Measurements from ENCODE around the gene POLR3K.
A peak's percentile ranks its signal among the peaks of the same experiment; 100 is the strongest.
"Not testable (repeated sequence)": the region's sequence is repeated elsewhere in the genome, so short reads cannot be mapped to it uniquely, and the experiment has no call there.

Gene POLR3K

DNA sequence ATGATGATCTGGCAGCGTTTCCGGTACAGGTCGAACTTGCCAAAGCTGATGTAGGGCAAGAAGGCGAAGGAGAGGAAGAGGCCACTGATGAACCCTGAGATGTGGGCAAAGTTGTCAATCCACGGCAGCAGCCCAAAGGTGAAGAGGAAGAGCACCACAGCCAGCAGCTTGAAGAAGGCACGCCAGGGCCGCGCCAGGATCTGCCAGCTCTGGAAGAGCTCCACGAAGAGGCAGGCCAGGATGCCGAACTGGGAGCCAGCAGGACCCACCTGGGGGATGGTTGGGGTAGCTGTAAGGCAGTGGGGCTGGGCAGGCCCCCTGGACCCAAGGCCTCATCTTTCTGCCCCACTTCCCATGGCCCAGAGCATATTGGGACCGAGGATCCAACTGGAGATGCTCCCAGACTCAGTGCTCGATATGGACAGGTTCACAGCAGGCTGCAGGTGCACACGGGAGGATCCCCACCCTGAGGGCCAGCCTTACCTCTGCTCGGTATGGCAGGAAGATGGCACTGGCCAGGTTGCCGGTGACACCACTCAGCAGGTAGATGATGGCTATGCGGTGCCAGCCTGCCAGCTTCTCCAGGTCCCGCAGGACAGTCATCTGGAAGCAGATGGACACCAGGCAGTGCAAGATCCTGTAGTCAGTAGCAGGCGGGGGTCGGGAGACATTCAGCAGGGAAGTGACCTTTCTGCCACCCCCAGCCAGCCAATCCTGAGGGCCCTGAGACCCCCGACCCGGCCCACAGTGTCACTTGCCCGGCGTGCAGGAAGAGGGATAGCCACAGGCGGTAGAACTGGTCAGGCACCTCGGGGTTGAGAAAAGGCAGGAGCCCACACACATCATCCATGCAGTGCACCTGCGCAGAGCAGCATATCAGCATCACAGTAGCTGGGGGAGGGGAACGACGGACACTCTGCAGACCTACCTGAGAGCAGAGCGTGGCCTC is 5.4 kb upstream of the POLR3K start:
- Histone ChIP-seq H3K27me3 (ENCODE audit: control insufficient read depth in 2 of 2, insufficient read depth in 2 of 2, low read length in 2 of 2) (no peaks in the 10 kb centered on the region), H3K4me1 (ENCODE audit: control insufficient read depth in 2 of 2, insufficient read depth in 2 of 2, low read length in 2 of 2) (peaks cover 0 to 2% of the 10 kb centered on the region in 2 donors), H3K4me3 (ENCODE audit: low read length in 2 of 2) (no peak overlapping the region), H3K9me3 (ENCODE audit: control insufficient read depth in 2 of 2, low read length in 2 of 2) (no peaks in the 10 kb centered on the region), H3K9ac (ENCODE audit: low read depth in 1 of 2, low read length in 2 of 2) (no peak overlapping the region), H3K36me3 (ENCODE audit: control insufficient read depth in 2 of 2, insufficient read depth in 2 of 2, low read length in 2 of 2) (peaks cover 15 to 39% of the 10 kb centered on the region in 2 donors), H3K27ac (ENCODE audit: low read depth in 2 of 2, low read length in 2 of 2) (no peak overlapping the region)

GRCh38 chr16:57711-58110 is 4.3 kb upstream of the POLR3K start:
- H3K27me3 ChIP-seq (ENCODE audit: control insufficient read depth in 2 of 2, insufficient read depth in 2 of 2, low read length in 2 of 2) = no peaks in the 10 kb centered on the region
- no peak overlapping the region for H3K27ac ChIP-seq (ENCODE audit: low read depth in 2 of 2, low read length in 2 of 2)
- no peak overlapping the region for H3K4me3 ChIP-seq (ENCODE audit: low read length in 2 of 2)
- no peak overlapping the region for H3K9ac ChIP-seq (ENCODE audit: low read depth in 1 of 2, low read length in 2 of 2)
- peaks cover 15 to 33% of the 10 kb centered on the region in 2 donors for H3K36me3 ChIP-seq (ENCODE audit: control insufficient read depth in 2 of 2, insufficient read depth in 2 of 2, low read length in 2 of 2)
- peaks cover 0 to 5% of the 10 kb centered on the region in 2 donors for H3K4me1 ChIP-seq (ENCODE audit: control insufficient read depth in 2 of 2, insufficient read depth in 2 of 2, low read length in 2 of 2)
- no peaks in the 10 kb centered on the region for H3K9me3 ChIP-seq (ENCODE audit: control insufficient read depth in 2 of 2, low read length in 2 of 2)

GRCh38 chr16:56231-56927 is 3.0 kb upstream of the POLR3K start:
- Histone ChIP-seq H3K9ac (ENCODE audit: low read depth in 1 of 2, low read length in 2 of 2) (no peak overlapping the region), H3K4me1 (ENCODE audit: control insufficient read depth in 2 of 2, insufficient read depth in 2 of 2, low read length in 2 of 2) (peaks cover 0 to 5% of the 10 kb centered on the region in 2 donors), H3K4me3 (ENCODE audit: low read length in 2 of 2) (no peak overlapping the region), H3K27me3 (ENCODE audit: control insufficient read depth in 2 of 2, insufficient read depth in 2 of 2, low read length in 2 of 2) (no peaks in the 10 kb centered on the region), H3K27ac (ENCODE audit: low read depth in 2 of 2, low read length in 2 of 2) (no peak overlapping the region), H3K9me3 (ENCODE audit: control insufficient read depth in 2 of 2, low read length in 2 of 2) (no peaks in the 10 kb centered on the region), H3K36me3 (ENCODE audit: control insufficient read depth in 2 of 2, insufficient read depth in 2 of 2, low read length in 2 of 2) (peaks cover 15 to 33% of the 10 kb centered on the region in 2 donors)

DNA sequence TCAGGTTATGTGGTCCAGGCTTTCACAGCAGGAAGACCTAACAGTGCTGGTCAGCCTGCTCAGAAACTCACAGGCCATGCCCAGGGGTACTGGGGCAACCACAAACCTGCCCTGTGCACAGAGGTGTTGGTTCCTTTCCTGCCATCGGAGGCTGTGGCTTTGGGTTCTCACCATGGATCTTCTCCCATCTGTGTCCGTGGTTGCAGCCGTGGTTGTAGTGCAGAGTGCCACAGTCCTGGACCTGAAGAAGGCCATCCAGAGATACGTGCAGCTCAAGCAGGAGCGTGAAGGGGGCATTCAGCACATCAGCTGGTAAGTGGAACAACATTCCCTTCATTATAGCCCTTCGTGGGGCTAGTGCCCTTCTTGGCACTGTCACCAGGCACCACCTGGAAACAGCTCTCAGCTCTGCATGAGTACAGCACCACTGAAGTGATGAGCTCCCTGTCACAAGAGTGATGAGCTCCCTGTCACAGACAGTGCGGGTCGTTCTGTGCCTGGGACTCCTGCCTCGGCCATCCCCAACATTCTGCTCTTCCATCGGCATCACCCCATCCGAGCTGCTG is 2.2 kb upstream of the POLR3K start:
- Histone ChIP-seq H3K36me3 (ENCODE audit: control insufficient read depth in 2 of 2, insufficient read depth in 2 of 2, low read length in 2 of 2) (peaks cover 15 to 33% of the 10 kb centered on the region in 2 donors), H3K9me3 (ENCODE audit: control insufficient read depth in 2 of 2, low read length in 2 of 2) (no peaks in the 10 kb centered on the region), H3K9ac (ENCODE audit: low read depth in 1 of 2, low read length in 2 of 2) (no peak overlapping the region), H3K27me3 (ENCODE audit: control insufficient read depth in 2 of 2, insufficient read depth in 2 of 2, low read length in 2 of 2) (no peaks in the 10 kb centered on the region), H3K27ac (ENCODE audit: low read depth in 2 of 2, low read length in 2 of 2) (no peak overlapping the region), H3K4me1 (ENCODE audit: control insufficient read depth in 2 of 2, insufficient read depth in 2 of 2, low read length in 2 of 2) (peaks cover 0 to 5% of the 10 kb centered on the region in 2 donors), H3K4me3 (ENCODE audit: low read length in 2 of 2) (no peak overlapping the region)

- Histone ChIP-seq H3K9ac (ENCODE audit: low read depth in 1 of 2, low read length in 2 of 2) (peak overlapping the region; percentile 49 to 90), H3K4me3 (ENCODE audit: low read length in 2 of 2) (peak overlapping the region; percentile 82 to 85), H3K27me3 (ENCODE audit: control insufficient read depth in 2 of 2, insufficient read depth in 2 of 2, low read length in 2 of 2) (no peaks in the 10 kb centered on the region), H3K4me1 (ENCODE audit: control insufficient read depth in 2 of 2, insufficient read depth in 2 of 2, low read length in 2 of 2) (peaks cover 0 to 5% of the 10 kb centered on the region in 2 donors), H3K27ac (ENCODE audit: low read depth in 2 of 2, low read length in 2 of 2) (peak overlapping the region; percentile 22 to 23), H3K9me3 (ENCODE audit: control insufficient read depth in 2 of 2, low read length in 2 of 2) (no peaks in the 10 kb centered on the region), H3K36me3 (ENCODE audit: control insufficient read depth in 2 of 2, insufficient read depth in 2 of 2, low read length in 2 of 2) (peaks cover 15 to 31% of the 10 kb centered on the region in 2 donors)
Observed at GRCh38 chr16:54237-54581, 801 bp upstream of the POLR3K start.

GRCh38 chr16:50769-51591 is 2.4 kb downstream of the POLR3K start:
- H3K9ac ChIP-seq (ENCODE audit: low read depth in 1 of 2, low read length in 2 of 2) = no peak overlapping the region
- no peak overlapping the region for H3K27ac ChIP-seq (ENCODE audit: low read depth in 2 of 2, low read length in 2 of 2)
- no peaks in the 10 kb centered on the region for H3K27me3 ChIP-seq (ENCODE audit: control insufficient read depth in 2 of 2, insufficient read depth in 2 of 2, low read length in 2 of 2)
- peaks cover 5 to 11% of the 10 kb centered on the region in 2 donors for H3K36me3 ChIP-seq (ENCODE audit: control insufficient read depth in 2 of 2, insufficient read depth in 2 of 2, low read length in 2 of 2)
- H3K9me3 ChIP-seq (ENCODE audit: control insufficient read depth in 2 of 2, low read length in 2 of 2) = no peaks in the 10 kb centered on the region
- H3K4me1 ChIP-seq (ENCODE audit: control insufficient read depth in 2 of 2, insufficient read depth in 2 of 2, low read length in 2 of 2) = peaks cover 0 to 5% of the 10 kb centered on the region in 2 donors
- H3K4me3 ChIP-seq (ENCODE audit: low read length in 2 of 2) = no peak overlapping the region

GRCh38 chr16:47234-47633 is 6.2 kb downstream of the POLR3K start:
- Histone ChIP-seq H3K4me1 (ENCODE audit: control insufficient read depth in 2 of 2, insufficient read depth in 2 of 2, low read length in 2 of 2) (no peaks in the 10 kb centered on the region), H3K9ac (ENCODE audit: low read depth in 1 of 2, low read length in 2 of 2) (no peak overlapping the region), H3K9me3 (ENCODE audit: control insufficient read depth in 2 of 2, low read length in 2 of 2) (no peaks in the 10 kb centered on the region), H3K27ac (ENCODE audit: low read depth in 2 of 2, low read length in 2 of 2) (no peak overlapping the region), H3K4me3 (ENCODE audit: low read length in 2 of 2) (no peak overlapping the region), H3K27me3 (ENCODE audit: control insufficient read depth in 2 of 2, insufficient read depth in 2 of 2, low read length in 2 of 2) (no peaks in the 10 kb centered on the region), H3K36me3 (ENCODE audit: control insufficient read depth in 2 of 2, insufficient read depth in 2 of 2, low read length in 2 of 2) (peaks cover 17 to 20% of the 10 kb centered on the region in 2 donors)

- H3K36me3 ChIP-seq (ENCODE audit: control insufficient read depth in 2 of 2, insufficient read depth in 2 of 2, low read length in 2 of 2) = peaks cover 22 to 23% of the 10 kb centered on the region in 2 donors
Observed at GRCh38 chr16:46510-46909, 6.9 kb downstream of the POLR3K start.

DNA sequence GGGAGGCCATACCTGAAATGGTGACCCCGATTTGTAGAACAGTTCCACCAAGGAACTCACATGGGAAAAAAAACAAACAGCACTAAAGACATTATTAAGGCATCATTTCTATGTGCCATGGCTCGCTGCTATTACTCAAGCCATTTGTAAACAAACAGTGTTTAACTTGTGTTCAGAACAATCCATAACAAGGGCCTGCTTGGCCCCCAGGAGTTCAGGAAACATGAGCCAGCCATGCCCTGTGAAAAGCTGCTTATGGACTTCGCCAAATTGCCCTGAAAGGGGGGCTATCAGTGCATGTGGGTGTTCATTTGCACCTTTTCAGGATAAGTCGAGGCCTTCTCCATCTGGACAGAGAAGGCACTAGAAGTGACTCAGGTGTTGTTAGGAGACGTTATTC is 8.0 kb downstream of the POLR3K start:
- Histone ChIP-seq H3K9ac (ENCODE audit: low read depth in 1 of 2, low read length in 2 of 2) (no peak overlapping the region), H3K4me3 (ENCODE audit: low read length in 2 of 2) (no peak overlapping the region), H3K27ac (ENCODE audit: low read depth in 2 of 2, low read length in 2 of 2) (no peak overlapping the region), H3K4me1 (ENCODE audit: control insufficient read depth in 2 of 2, insufficient read depth in 2 of 2, low read length in 2 of 2) (no peaks in the 10 kb centered on the region), H3K36me3 (ENCODE audit: control insufficient read depth in 2 of 2, insufficient read depth in 2 of 2, low read length in 2 of 2) (peaks cover 22 to 23% of the 10 kb centered on the region in 2 donors), H3K9me3 (ENCODE audit: control insufficient read depth in 2 of 2, low read length in 2 of 2) (no peaks in the 10 kb centered on the region), H3K27me3 (ENCODE audit: control insufficient read depth in 2 of 2, insufficient read depth in 2 of 2, low read length in 2 of 2) (no peaks in the 10 kb centered on the region)

More at GRCh38 chr16:46510-46909, 6.9 kb downstream of the POLR3K start:
- H3K9ac ChIP-seq (ENCODE audit: low read depth in 1 of 2, low read length in 2 of 2); H3K9me3 ChIP-seq (ENCODE audit: control insufficient read depth in 2 of 2, low read length in 2 of 2); H3K27ac ChIP-seq (ENCODE audit: low read depth in 2 of 2, low read length in 2 of 2); H3K4me1 ChIP-seq (ENCODE audit: control insufficient read depth in 2 of 2, insufficient read depth in 2 of 2, low read length in 2 of 2); H3K4me3 ChIP-seq (ENCODE audit: low read length in 2 of 2); H3K27me3 ChIP-seq (ENCODE audit: control insufficient read depth in 2 of 2, insufficient read depth in 2 of 2, low read length in 2 of 2): not testable (repeated sequence)
